PC-3 (cell line): ENCODE data around the gene TPH1. TPM values are rescaled to one million over a fixed set of nuclear protein-coding genes. Genes with fewer than 3 reads are reported as not detected.

Source experiments
- ATAC-seq: fragments of 200-7000 bp; cut with Tn5 transposase; 2 replicates; pipeline ENCODE4 v1.9.1; 2020; ENCODE audit warnings: mild to moderate bottlenecking, moderate library complexity
- BruUV-seq: library from RNA; stranded (reverse); fragments of 400-500 nt; replicated peaks from 2 replicates; lab custom pipeline; 2021; lab: Mats Ljungman, UMichigan
- CTCF ChIA-PET: fragments of 300-600 bp; sonication (Branson Sonifier 250); formaldehyde crosslinking; loops from one replicate; lab custom pipeline; 2022; ENCODE audit warnings: antibody characterized with exemption; lab: Charles Lee
- POLR2A ChIA-PET: fragments of 300-600 bp; sonication (Branson Sonifier 250); formaldehyde crosslinking; loops from one replicate; lab custom pipeline; 2022; ENCODE audit warnings: antibody characterized with exemption; ENCODE audit not compliant: unreplicated experiment; lab: Charles Lee
- DNase-seq: peaks from one replicate; pipeline ENCODE4 v3.0.0-alpha.2; 2015
- H2AFZ ChIP-seq: fragments of 300-600 bp; sonication (generic); 2 replicates; pipeline ENCODE4 v1.6.0; 2016; ENCODE audit warnings: antibody characterized with exemption, low read length
- H3F3A ChIP-seq: fragments of 300-600 bp; sonication (generic); one replicate; pipeline ENCODE4 v1.6.0; 2017; ENCODE audit warnings: antibody characterized with exemption, low read length, control low read depth, mild to moderate bottlenecking; ENCODE audit not compliant: unreplicated experiment
- H3K27ac ChIP-seq: fragments of 300-600 bp; sonication (generic); 2 replicates; pipeline ENCODE4 v1.5.1; 2016; ENCODE audit warnings: mild to moderate bottlenecking, low read length
- H3K27me3 ChIP-seq: fragments of 300-600 bp; sonication (generic); 2 replicates; pipeline ENCODE4 v1.6.1; 2016; ENCODE audit warnings: low read length, mixed read lengths
- H3K36me3 ChIP-seq: fragments of 300-600 bp; sonication (generic); 2 replicates; pipeline ENCODE4 v1.6.1; 2016; ENCODE audit warnings: low read depth, mixed run types, low read length, mixed read lengths
- H3K4me1 ChIP-seq: fragments of 300-600 bp; sonication (generic); 2 replicates; pipeline ENCODE4 v1.5.1; 2016; ENCODE audit warnings: low read length; ENCODE audit not compliant: insufficient read depth
- H3K4me2 ChIP-seq: fragments of 300-600 bp; sonication (generic); 2 replicates; pipeline ENCODE4 v1.6.0; 2016; ENCODE audit warnings: low read length
- H3K4me3 ChIP-seq: fragments of 300-600 bp; sonication (generic); 2 replicates; pipeline ENCODE4 v1.5.1; 2016; ENCODE audit warnings: mild to moderate bottlenecking, low read length, mixed read lengths
- H3K79me2 ChIP-seq: fragments of 300-600 bp; sonication (generic); 2 replicates; pipeline ENCODE4 v1.6.1; 2017; ENCODE audit warnings: low read length, mixed read lengths
- H3K9ac ChIP-seq: fragments of 300-600 bp; sonication (generic); 2 replicates; pipeline ENCODE4 v1.6.0; 2016; ENCODE audit warnings: mild to moderate bottlenecking, low read length
- H3K9me2 ChIP-seq: fragments of 300-600 bp; sonication (generic); replicated peaks from 2 replicates; pipeline ENCODE4 v1.6.1; 2016; ENCODE audit warnings: mixed run types, low read length, mixed read lengths
- H3K9me3 ChIP-seq: fragments of 300-600 bp; sonication (generic); 2 replicates; pipeline ENCODE4 v1.6.1; 2016; ENCODE audit warnings: low read length, mixed read lengths
- H4K20me1 ChIP-seq: fragments of 300-600 bp; sonication (generic); 2 replicates; pipeline ENCODE4 v1.6.1; 2016; ENCODE audit warnings: low read length, mixed read lengths
- EZH2 ChIP-seq: fragments of 300-600 bp; sonication (generic); IDR thresholded peaks from one replicate; pipeline ENCODE4 v1.6.1; 2017; ENCODE audit warnings: antibody characterized with exemption, mild to moderate bottlenecking, low read length; ENCODE audit not compliant: unreplicated experiment
- EZH2phosphoT487 ChIP-seq: fragments of 300-600 bp; sonication (generic); IDR thresholded peaks from 2 replicates; pipeline ENCODE4 v1.6.1; 2018; ENCODE audit warnings: mild to moderate bottlenecking, antibody characterized with exemption, low read length, borderline replicate concordance
- intact Hi-C: fragments of 100-400 bp; cut with micrococcal nuclease; formaldehyde crosslinking; loops from 2 replicates; pipeline ENCODE4 v1.9.0; 2023
- total RNA-seq: library from RNA; depleted of rRNA; stranded (reverse); fragments of >200 nt; gene quantifications from 2 replicates; pipeline ENCODE4 v1.2.3, GENCODE V29; 2014
- TF ChIP-seq, protein P1 (sequence below): fragments of 300-600 bp; sonication (generic); conservative IDR thresholded peaks from 2 replicates; pipeline ENCODE4 v1.5.1; 2017; ENCODE audit warnings: antibody characterized with exemption, low read depth, mild to moderate bottlenecking, low read length

TPH1 gene
- total RNA-seq, 1 experiment from 2014 or later = 0.07 TPM

DNA sequence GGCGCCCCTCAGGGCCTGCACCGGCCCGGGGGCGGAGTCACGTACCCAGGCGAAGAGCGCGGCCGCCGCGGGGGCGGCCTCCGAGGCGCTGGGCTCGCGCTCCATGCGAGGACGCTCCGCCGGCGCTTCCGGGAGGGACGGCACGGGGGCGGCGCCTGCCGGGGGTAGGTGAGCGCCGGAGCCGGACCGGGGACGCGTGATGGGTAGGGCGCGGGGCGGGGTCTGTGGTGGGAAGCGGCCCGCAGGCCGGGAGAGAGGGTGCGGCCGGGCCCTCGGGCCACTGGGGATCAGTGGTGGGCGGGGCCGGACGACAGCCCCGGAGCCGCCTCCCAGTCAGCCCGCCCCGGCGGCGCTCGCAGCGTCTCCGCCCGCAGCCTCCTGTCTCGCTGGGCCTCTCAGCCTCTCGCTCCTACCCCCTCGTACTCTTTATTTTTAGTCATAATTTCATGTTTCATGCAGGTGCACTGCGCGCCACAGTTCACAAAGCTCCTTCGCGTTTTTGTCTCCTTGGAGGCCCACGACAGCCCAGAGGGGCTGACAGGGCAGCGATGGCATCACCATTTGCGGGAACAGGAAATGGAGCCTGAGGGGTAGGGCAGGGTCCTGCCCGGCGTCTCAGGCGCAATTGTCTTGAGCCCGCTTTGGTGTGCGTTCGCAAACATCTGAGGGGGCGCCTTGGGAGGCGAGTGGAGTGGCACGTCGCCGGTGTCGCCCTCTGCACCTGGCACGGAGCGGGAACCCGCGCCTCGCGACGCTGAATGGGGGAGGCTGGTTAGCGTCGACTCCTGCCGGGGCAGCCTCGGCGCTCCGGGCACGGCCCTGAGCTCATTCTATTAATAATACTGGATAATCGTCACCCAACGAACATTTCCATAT is 32.9 kb downstream of the TPH1 start, which contains the start of gene SERGEF:
Gene SERGEF, minus strand, starts transcription at position 142 of the 876 bp plus-strand sequence. Its CDS starts 37 bp downstream, at position 105.
- ChIA-PET CTCF (no interaction called here), POLR2A (no interaction called here)
- Histone ChIP-seq H3K9me3 (no peaks in the 10 kb centered on the region), H3F3A (no peaks in the 10 kb centered on the region), H3K4me1 (peaks cover 15% of the 10 kb centered on the region; the same call in 1 of the 2 replicates), H2AFZ (peak within 1 kb of the TSS; percentile 99), H4K20me1 (no peaks in the 10 kb centered on the region), H3K27ac (no peak within 1 kb of the TSS), H3K36me3 (no peaks in the 10 kb centered on the region), H3K9me2 (no peaks in the 10 kb centered on the region), H3K4me3 (peak within 1 kb of the TSS; percentile 85), H3K9ac (peak within 1 kb of the TSS; percentile 68), H3K79me2 (peaks cover 22% of the 10 kb centered on the region), H3K4me2 (peak within 1 kb of the TSS; percentile 98), H3K27me3 (no peaks in the 10 kb centered on the region)
- ATAC-seq (peak; percentile 90), DNase-seq (peak; percentile 92)
- intact Hi-C loops = loop anchor here (1.0 to 5.0 kb wide), 2 partner anchors 21 to 94 kb away; partner anchors contain the start of gene SAAL1
- TSS peak; percentile 60 for BruUV-seq
- 0 out of 2 replicates have a peak, but pooled peaks have one; percentile 36 for TF ChIP-seq EZH2phosphoT487
- TF ChIP-seq EZH2 = no peak

DNA sequence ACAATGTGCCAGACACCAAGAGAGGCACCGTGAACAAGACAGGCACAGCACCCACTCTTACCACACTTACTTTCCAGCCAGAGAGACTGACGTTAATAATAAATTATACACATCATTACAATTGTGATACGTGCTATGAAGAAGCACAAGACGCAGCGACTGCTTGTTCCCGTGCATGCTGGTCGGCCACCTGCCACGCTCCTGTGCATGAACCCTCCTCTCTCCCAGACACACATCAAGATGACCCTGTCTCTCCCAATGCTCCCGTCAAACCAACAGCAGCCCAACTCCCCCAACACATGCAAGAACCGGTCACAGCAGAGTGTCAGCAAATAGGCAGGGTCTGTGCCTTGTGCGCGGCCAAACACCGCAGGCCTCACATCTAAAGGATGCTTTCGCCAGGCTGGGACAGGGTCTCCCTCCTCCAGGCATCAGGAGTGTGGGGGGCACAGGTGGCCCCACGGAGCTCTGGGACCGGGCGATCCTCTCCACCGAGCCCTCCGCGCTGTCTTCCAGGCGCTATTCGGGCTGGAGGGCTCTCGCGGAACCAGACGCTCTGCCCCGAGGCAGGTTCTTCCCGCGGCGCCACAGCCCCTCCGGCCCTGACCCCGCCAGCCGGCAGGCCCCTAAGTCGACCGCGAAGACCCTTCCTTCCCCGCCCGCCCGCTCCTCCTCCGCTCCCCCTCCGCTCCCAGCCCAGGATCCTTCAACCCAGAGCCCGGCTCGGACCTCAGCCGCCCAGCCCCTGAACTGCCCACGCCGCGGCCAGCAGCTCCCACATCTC is 33.8 kb downstream of the TPH1 start:
- DNase-seq = peak; percentile 30
- peak; percentile 25 for ATAC-seq
- intact Hi-C loops = loop anchor here (5.0 kb wide), 1 partner anchor 95 kb away; the partner anchor contains the start of gene SAAL1
- no peaks in the 10 kb centered on the region for H4K20me1 ChIP-seq
- peak overlapping the region; percentile 99 for H2AFZ ChIP-seq
- H3K4me1 ChIP-seq = peaks cover 15% of the 10 kb centered on the region; the same call in 1 of the 2 replicates
- H3K36me3 ChIP-seq = no peaks in the 10 kb centered on the region
- H3K9me2 ChIP-seq = no peaks in the 10 kb centered on the region
- no peaks in the 10 kb centered on the region for H3K9me3 ChIP-seq
- peaks cover 22% of the 10 kb centered on the region for H3K79me2 ChIP-seq
- peak overlapping the region; percentile 85 for H3K4me3 ChIP-seq
- no peaks in the 10 kb centered on the region for H3K27me3 ChIP-seq
- POLR2A ChIA-PET = no interaction called here
- H3K4me2 ChIP-seq = peak overlapping the region; percentile 98
- TSS peak; percentile 34 for BruUV-seq
- H3K9ac ChIP-seq = peak overlapping the region; percentile 68
- CTCF ChIA-PET = no interaction called here
- H3F3A ChIP-seq = no peaks in the 10 kb centered on the region
- H3K27ac ChIP-seq = no peak overlapping the region
- TF ChIP-seq, protein P1, sequence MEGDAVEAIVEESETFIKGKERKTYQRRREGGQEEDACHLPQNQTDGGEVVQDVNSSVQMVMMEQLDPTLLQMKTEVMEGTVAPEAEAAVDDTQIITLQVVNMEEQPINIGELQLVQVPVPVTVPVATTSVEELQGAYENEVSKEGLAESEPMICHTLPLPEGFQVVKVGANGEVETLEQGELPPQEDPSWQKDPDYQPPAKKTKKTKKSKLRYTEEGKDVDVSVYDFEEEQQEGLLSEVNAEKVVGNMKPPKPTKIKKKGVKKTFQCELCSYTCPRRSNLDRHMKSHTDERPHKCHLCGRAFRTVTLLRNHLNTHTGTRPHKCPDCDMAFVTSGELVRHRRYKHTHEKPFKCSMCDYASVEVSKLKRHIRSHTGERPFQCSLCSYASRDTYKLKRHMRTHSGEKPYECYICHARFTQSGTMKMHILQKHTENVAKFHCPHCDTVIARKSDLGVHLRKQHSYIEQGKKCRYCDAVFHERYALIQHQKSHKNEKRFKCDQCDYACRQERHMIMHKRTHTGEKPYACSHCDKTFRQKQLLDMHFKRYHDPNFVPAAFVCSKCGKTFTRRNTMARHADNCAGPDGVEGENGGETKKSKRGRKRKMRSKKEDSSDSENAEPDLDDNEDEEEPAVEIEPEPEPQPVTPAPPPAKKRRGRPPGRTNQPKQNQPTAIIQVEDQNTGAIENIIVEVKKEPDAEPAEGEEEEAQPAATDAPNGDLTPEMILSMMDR = no peak
- no peak for TF ChIP-seq EZH2phosphoT487

DNA sequence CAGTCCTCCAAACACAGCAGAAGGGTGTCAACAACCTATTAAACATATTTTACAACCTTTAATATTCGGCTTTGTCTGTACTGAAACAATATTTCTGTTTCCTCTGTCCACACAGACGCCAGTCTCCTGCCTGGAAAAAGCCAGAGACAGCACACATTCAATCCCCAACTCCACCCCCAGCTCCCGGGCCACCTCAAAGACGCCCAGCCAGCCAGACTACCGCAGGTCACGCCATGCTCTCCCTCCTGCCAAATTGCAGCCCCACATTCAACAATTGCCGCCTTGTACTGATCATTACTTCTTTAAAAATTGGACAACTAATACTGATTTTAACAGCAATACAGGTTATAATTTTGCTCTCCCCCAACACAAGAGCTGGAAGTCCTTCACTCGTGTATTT is 34.4 kb downstream of the TPH1 start:
- TF ChIP-seq EZH2phosphoT487 = no peak
- no peak for TF ChIP-seq EZH2
- TF ChIP-seq, protein P1 = no peak
- CTCF ChIA-PET = no interaction called here
- BruUV-seq = no TSS peak
- H3K4me1 ChIP-seq = peaks cover 15% of the 10 kb centered on the region; the same call in 1 of the 2 replicates
- peak overlapping the region; percentile 98 for H3K4me2 ChIP-seq
- peaks cover 22% of the 10 kb centered on the region for H3K79me2 ChIP-seq
- intact Hi-C loops = loop anchor here (5.0 kb wide), 1 partner anchor 96 kb away; the partner anchor contains the start of gene SAAL1
- H4K20me1 ChIP-seq = no peaks in the 10 kb centered on the region
- no peaks in the 10 kb centered on the region for H3K27me3 ChIP-seq
- H2AFZ ChIP-seq = peak overlapping the region; percentile 99
- ATAC-seq = no peak
- H3K27ac ChIP-seq = no peak overlapping the region
- no peaks in the 10 kb centered on the region for H3K9me3 ChIP-seq
- H3K36me3 ChIP-seq = no peaks in the 10 kb centered on the region
- no peak overlapping the region for H3K9ac ChIP-seq
- no peaks in the 10 kb centered on the region for H3K9me2 ChIP-seq
- no peaks in the 10 kb centered on the region for H3F3A ChIP-seq
- H3K4me3 ChIP-seq = peak overlapping the region; percentile 85
- DNase-seq = no peak
- POLR2A ChIA-PET = no interaction called here
